ENCODE data around the gene TRIM44.

DNA sequence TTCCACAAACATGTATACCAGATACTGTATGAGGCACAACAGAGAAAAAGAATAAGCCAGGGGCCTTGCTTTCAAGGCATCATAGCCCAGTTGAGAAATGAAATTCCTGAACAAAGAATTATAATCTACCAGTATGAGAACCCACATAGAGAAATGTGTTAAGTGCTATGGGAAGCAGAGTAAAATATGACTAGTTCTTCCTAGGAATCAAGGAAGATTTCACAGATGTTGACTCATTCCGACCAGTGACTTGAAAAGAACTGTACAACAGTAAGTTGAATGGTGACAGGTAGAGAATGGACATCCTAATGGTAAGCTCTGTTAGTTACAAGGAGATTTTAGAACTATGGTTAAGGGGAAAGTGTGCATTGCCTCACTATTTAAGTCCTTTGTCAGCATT, 102.6 kb downstream of the TRIM44 start:
- TF ChIP-seq, protein P1, sequence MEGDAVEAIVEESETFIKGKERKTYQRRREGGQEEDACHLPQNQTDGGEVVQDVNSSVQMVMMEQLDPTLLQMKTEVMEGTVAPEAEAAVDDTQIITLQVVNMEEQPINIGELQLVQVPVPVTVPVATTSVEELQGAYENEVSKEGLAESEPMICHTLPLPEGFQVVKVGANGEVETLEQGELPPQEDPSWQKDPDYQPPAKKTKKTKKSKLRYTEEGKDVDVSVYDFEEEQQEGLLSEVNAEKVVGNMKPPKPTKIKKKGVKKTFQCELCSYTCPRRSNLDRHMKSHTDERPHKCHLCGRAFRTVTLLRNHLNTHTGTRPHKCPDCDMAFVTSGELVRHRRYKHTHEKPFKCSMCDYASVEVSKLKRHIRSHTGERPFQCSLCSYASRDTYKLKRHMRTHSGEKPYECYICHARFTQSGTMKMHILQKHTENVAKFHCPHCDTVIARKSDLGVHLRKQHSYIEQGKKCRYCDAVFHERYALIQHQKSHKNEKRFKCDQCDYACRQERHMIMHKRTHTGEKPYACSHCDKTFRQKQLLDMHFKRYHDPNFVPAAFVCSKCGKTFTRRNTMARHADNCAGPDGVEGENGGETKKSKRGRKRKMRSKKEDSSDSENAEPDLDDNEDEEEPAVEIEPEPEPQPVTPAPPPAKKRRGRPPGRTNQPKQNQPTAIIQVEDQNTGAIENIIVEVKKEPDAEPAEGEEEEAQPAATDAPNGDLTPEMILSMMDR (IDR thresholded peaks at IDR 0.05; ENCODE audit: low read depth, low read length, poor library complexity, severe bottlenecking): no peak
- TF ChIP-seq EZH2phosphoT487 (IDR thresholded peaks at IDR 0.05; ENCODE audit: borderline replicate concordance, low read length): no peak
